GM12864 (cell line): ENCODE data around the gene SPACA7.
A peak's percentile ranks its signal among the peaks of the same experiment; 100 is the strongest.

Experiments
- DNase-seq: peaks from one replicate; pipeline ENCODE4 v3.0.0-alpha.2; 2011; ENCODE audit warnings: low read depth
- H3K4me3 ChIP-seq: 2 replicates; pipeline ENCODE4 v1.5.1; 2011; ENCODE audit warnings: mild to moderate bottlenecking, low read depth, low read length, control low read depth
- CTCF ChIP-seq: IDR thresholded peaks from 2 replicates; pipeline ENCODE4 v1.5.1; 2011; ENCODE audit warnings: low read depth, mild to moderate bottlenecking, moderate library complexity, low read length, control low read depth, inconsistent platforms; ENCODE audit errors: missing control alignments

The SPACA7 gene

GRCh38 chr13:112443191-112443994 is 67.2 kb downstream of the SPACA7 start:
- no peak overlapping the region for H3K4me3 ChIP-seq
- DNase-seq: no peak
- TF ChIP-seq CTCF: peak; percentile 55

GRCh38 chr13:112443995-112444311 is 67.8 kb downstream of the SPACA7 start:
- no peak overlapping the region for H3K4me3 ChIP-seq
- no peak for DNase-seq
- peak; percentile 97 for TF ChIP-seq CTCF

- no peak for TF ChIP-seq CTCF
- no peak for DNase-seq
- H3K4me3 ChIP-seq: no peak overlapping the region
Measured at GRCh38 chr13:112444416-112445399, 68.6 kb downstream of the SPACA7 start.

GRCh38 chr13:112445411-112446271 is 69.5 kb downstream of the SPACA7 start:
- H3K4me3 ChIP-seq: no peak overlapping the region

GRCh38 chr13:112446347-112446861 is 70.2 kb downstream of the SPACA7 start:
- H3K4me3 ChIP-seq: no peak overlapping the region
- no peak for TF ChIP-seq CTCF
- DNase-seq: no peak

More at GRCh38 chr13:112445411-112446271, 69.5 kb downstream of the SPACA7 start:
- no peak for DNase-seq
- no peak for TF ChIP-seq CTCF

- no peak for DNase-seq
- no peak for TF ChIP-seq CTCF
- H3K4me3 ChIP-seq: no peak overlapping the region
Measured at GRCh38 chr13:112446867-112447266, 70.7 kb downstream of the SPACA7 start.
